Measurements from ENCODE around the gene KCNIP3. TPM values are rescaled to one million over a fixed set of nuclear protein-coding genes. Genes with fewer than 3 reads are reported as not detected.
A peak's percentile ranks its signal among the peaks of the same experiment; 100 is the strongest.

The KCNIP3 gene
- total RNA-seq, 1 donor from 2014 or later = 7.2 TPM

DNA sequence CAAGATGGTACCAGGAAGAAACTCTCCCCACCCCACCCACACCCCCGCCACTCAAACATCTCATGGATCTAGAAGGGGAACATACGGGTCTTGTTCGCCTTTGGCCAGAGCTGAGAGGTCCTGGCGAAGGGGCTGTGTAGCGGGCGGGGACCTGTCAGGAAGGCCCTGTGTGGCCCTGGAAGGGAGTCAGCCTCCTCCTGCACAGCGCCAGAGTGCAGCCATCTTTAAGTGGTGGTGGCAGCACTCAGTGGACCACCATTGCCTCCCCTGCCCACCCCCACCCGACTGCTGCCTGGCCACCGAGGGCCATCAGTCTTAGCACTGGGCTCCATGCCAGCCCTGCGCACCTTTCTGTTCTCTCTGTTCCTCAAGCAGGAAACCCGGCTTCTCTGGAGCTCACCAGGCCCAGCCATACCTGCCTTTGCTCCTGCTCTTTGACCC lies 93.8 kb downstream of the KCNIP3 start:
- no peak overlapping the region for H3K4me3 ChIP-seq (ENCODE audit: low read depth, low read length)
- DNase-seq (ENCODE audit: low read depth) = no peak
- no peaks in the 10 kb centered on the region for H3K27me3 ChIP-seq (ENCODE audit: control insufficient read depth, insufficient read depth, low read length)
- no peaks in the 10 kb centered on the region for H3K36me3 ChIP-seq (ENCODE audit: control insufficient read depth, insufficient read depth, low read length)
- no peak for TF ChIP-seq CTCF (IDR thresholded peaks at IDR 0.05; ENCODE audit: insufficient read depth, low read length, poor library complexity, severe bottlenecking)

DNA sequence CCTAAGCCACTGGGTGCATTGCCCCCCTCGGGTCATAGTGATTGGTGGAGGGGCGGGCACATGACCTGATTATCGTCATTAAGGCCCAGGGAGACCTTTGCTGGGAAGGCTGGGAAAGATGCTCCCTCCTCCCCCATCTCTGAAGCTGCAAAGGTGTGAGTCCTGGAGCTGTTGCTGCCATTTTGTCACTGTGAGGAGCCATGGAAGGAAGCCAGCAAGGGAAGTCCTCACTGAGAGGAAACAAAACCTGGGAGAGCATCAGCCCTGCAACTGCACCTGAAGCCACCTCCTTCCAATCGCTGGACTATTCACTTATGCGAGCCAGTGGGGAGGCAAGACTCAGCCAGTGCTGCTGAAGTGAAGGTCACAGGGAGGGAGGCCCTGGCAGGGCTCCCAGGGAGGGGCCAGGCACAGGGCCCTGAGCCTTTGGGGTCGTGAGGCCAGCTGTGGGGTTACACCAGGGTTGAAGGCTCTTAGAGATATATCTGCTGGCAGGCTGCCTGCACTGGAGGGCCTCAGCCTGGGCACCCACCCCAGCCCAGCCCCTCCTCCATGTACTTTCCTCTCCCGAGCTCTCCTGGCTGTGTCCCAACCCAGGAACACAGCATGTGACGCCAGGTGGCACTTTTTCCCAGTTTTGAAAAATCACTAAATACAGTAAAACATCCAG lies 94.6 kb downstream of the KCNIP3 start:
- TF ChIP-seq CTCF (IDR thresholded peaks at IDR 0.05; ENCODE audit: insufficient read depth, low read length, poor library complexity, severe bottlenecking) = no peak
- no peaks in the 10 kb centered on the region for H3K36me3 ChIP-seq (ENCODE audit: control insufficient read depth, insufficient read depth, low read length)
- no peak for DNase-seq (ENCODE audit: low read depth)
- H3K27me3 ChIP-seq (ENCODE audit: control insufficient read depth, insufficient read depth, low read length) = no peaks in the 10 kb centered on the region
- no peak overlapping the region for H3K4me3 ChIP-seq (ENCODE audit: low read depth, low read length)

DNA sequence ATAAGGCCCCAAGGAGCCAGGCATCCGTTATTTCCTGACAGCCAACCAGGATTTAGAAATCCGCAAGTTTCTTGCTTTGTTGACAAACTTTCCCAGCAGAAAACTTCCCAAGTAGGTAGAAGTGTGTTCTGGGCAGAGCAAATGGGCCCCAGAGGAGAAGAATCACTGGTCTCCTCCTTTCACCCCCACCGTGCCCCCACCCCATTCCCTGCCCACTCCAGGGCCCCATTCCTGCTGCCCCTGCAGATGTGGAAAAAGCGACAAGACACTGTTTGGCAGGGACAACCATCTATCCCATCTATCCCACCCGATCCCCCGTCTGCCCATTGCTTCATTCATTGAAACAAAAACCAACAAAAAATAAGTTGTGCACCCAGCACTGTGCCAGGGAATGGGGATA lies 95.2 kb downstream of the KCNIP3 start:
- H3K27me3 ChIP-seq (ENCODE audit: control insufficient read depth, insufficient read depth, low read length) = no peaks in the 10 kb centered on the region
- no peaks in the 10 kb centered on the region for H3K36me3 ChIP-seq (ENCODE audit: control insufficient read depth, insufficient read depth, low read length)
- DNase-seq (ENCODE audit: low read depth) = no peak
- no peak for TF ChIP-seq CTCF (IDR thresholded peaks at IDR 0.05; ENCODE audit: insufficient read depth, low read length, poor library complexity, severe bottlenecking)
- no peak overlapping the region for H3K4me3 ChIP-seq (ENCODE audit: low read depth, low read length)

DNA sequence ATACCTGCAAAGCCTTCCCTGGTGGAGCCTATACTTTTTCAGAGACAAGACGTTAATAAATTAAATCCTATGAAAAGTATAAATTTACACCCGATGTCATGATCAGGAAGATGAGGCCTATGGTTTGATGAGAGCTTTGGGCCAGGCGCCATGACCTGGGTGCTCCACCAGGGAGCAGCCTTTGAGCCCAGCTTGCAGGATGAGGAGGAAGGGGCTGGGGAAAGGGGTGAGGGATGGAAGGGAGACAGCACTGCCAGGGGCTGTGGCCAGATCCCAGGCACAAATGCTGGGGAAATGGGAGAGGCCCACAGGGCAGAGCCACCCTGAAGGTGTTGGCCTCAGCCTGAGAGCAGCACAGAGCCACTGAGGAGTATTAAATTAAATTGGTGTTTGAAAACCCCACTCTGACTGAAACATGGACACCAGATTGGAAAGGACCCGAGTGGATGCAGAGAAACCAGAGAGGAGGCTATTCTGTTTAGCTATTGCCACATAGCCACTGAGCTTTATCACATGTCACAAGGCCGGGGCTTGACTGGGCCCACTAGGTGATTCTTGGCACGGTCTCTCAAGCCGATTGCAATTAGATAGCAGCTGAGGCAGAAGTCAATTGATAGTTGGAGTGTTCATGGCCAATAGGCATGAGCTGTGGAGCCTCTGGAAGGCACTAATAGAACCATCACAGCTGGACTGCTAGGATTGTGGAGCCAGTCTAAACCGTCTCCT lies 95.7 kb downstream of the KCNIP3 start:
- TF ChIP-seq CTCF (IDR thresholded peaks at IDR 0.05; ENCODE audit: insufficient read depth, low read length, poor library complexity, severe bottlenecking) = peak; percentile 13
- no peak for DNase-seq (ENCODE audit: low read depth)
- Histone ChIP-seq H3K36me3 (ENCODE audit: control insufficient read depth, insufficient read depth, low read length) (no peaks in the 10 kb centered on the region), H3K4me3 (ENCODE audit: low read depth, low read length) (no peak overlapping the region), H3K27me3 (ENCODE audit: control insufficient read depth, insufficient read depth, low read length) (no peaks in the 10 kb centered on the region)

DNA sequence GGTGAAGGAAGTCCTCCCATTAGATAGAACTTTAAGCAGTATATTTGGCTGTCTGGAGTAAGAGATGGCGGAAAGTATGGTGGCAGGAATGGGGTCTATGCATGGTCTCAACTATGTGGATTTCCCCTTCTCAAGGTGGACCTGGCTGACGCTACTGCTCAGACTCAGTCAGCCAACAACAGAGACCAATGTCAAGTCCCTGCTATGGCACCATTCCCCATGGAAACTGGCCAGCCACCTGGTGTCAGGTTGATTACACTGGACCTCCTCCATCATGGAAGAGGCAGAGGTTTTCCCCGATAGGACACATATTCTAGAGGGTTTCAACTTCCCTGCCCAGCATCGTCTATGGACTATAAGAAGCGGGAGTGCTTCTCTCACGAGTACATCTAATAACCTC lies 96.8 kb downstream of the KCNIP3 start:
- Histone ChIP-seq H3K27me3 (ENCODE audit: control insufficient read depth, insufficient read depth, low read length) (no peaks in the 10 kb centered on the region), H3K4me3 (ENCODE audit: low read depth, low read length) (no peak overlapping the region), H3K36me3 (ENCODE audit: control insufficient read depth, insufficient read depth, low read length) (no peaks in the 10 kb centered on the region)
- no peak for DNase-seq (ENCODE audit: low read depth)
- TF ChIP-seq CTCF (IDR thresholded peaks at IDR 0.05; ENCODE audit: insufficient read depth, low read length, poor library complexity, severe bottlenecking) = no peak

Measured in kidney epithelial cell (primary cell).